ENCODE data around the gene CEP164.

DNA sequence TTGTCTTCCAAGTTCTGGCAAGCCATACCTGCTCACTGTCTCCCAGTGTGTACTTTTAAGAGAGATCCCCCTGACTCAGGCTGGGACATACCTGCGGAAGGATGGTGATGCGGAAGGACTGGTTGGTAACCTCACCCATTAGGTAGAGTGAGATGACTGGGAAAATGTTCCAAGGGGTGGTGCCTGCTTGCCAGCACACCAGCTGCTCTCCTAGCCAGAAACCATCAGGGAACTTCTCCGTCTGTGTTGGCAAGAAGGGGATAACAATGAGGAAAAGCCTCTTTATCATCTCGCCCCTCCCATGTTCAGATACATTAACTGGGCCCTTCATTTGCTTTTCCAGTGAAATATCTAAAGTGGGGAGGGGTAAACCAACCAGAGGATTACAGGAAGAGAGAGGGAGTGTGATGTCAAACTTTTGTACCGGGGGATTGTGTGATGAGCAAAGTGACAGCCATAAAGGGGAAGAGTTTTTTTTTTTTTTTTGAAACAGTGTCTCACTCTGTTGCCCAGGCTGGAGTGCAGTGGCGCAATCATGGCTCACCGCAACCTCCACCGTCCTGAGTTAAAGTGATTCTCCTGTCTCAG is 36.8 kb upstream of the CEP164 start, which contains the start of gene BACE1-AS:
- TF ChIP-seq CTCF (IDR thresholded peaks at IDR 0.05): no peak
- TF ChIP-seq FOXM1 (IDR thresholded peaks at IDR 0.05; ENCODE audit: low read depth): no peak
- no peak for TF ChIP-seq EP300 (IDR thresholded peaks at IDR 0.05; ENCODE audit: borderline replicate concordance in 1 of 2, low read depth in 1 of 2, low read length in 1 of 2)
- no peak for TF ChIP-seq MEF2A (IDR thresholded peaks at IDR 0.05; ENCODE audit: borderline replicate concordance, low read depth)
- TF ChIP-seq REST (IDR thresholded peaks at IDR 0.05; ENCODE audit: low read depth, low read length): no peak
- no peak for TF ChIP-seq POLR2AphosphoS5 (IDR thresholded peaks at IDR 0.05; ENCODE audit: low read depth, low read length)
- no peak for TF ChIP-seq GABPA (IDR thresholded peaks at IDR 0.05; ENCODE audit: low read depth)
